ENCODE data around the gene BSCL2.

GRCh38 chr11:62721994-62722393 lies 14.8 kb upstream of the BSCL2 start:
- no peak for TF ChIP-seq GATA2 (IDR thresholded peaks at IDR 0.05; ENCODE audit: low read depth, low read length)
- no peak for TF ChIP-seq GATA3 (IDR thresholded peaks at IDR 0.05; ENCODE audit: low read depth, low read length)
